H1 (cell line): ENCODE results near the gene SIM2. TPM values are rescaled to one million over a fixed set of nuclear protein-coding genes. Genes with fewer than 3 reads are reported as not detected.

Source experiments
- USF2 ChIP-seq: IDR thresholded peaks from 2 replicates; pipeline ENCODE4 v1.6.1; 2011; ENCODE audit warnings: low read length, improper control_type of control experiment
- polyA plus RNA-seq, 7 experiments: library from polyadenylated mRNA; depleted of rRNA in 3 of 7; stranded (reverse) in 5 of 7; unstranded in 2 of 7; fragments of >200 nt in 5 of 7; fragments of 200-250 nt in 2 of 7; gene quantifications; 1 replicate in 5 of 7; 2 replicates in 1 of 7; 4 replicates in 1 of 7; pipeline versions ENCODE4 v1.2.1 to v1.2.3, GENCODE V29; 2011 to 2013; ENCODE audit warnings: missing spikeins in 2 of 7, mixed read lengths in 2 of 7
- total RNA-seq: library from RNA; stranded (reverse); fragmentation: NEBNext Ultra II Directional; extraction: Animal tissue kit (Norgen Biotek cat#: 25700); gene quantifications from 2 replicates; pipeline ENCODE4 v1.2.1, GENCODE V29; 2021
- TF ChIP-seq, protein P1 (sequence below): IDR thresholded peaks from 2 replicates; pipeline ENCODE4 v1.6.1; 2012; ENCODE audit warnings: low read length, inconsistent platforms

Gene SIM2
- total and polyA plus RNA-seq, 2 of the 8 experiments (the other 6 are each of a cell fraction or from before 2014, with no cell fraction given), result 0.05 to 0.26 TPM

DNA sequence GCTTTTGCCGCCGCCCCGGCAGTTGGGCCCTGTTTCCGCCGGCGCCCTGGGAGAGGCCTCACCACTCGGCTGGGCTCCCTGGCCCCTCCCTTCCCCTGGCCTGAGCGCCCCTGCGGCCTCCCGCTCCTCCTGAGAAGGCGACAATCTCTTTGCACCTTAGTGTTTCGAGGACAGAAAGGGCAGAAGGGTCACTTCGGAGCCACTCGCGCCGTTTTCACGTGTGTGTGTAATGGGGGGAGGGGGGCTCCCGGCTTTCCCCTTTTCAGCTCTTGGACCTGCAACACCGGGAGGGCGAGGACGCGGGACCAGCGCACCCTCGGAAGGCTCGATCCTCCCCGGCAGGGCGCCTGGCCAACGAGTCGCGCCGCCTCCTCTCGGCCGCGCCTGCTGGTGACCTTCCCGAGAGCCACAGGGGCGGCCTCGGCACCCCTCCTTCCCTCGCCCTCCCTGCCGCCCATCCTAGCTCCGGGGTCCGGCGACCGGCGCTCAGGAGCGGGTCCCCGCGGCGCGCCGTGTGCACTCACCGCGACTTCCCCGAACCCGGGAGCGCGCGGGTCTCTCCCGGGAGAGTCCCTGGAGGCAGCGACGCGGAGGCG lies 432 bp upstream of the SIM2 start (continued):
- TF ChIP-seq, protein P1, sequence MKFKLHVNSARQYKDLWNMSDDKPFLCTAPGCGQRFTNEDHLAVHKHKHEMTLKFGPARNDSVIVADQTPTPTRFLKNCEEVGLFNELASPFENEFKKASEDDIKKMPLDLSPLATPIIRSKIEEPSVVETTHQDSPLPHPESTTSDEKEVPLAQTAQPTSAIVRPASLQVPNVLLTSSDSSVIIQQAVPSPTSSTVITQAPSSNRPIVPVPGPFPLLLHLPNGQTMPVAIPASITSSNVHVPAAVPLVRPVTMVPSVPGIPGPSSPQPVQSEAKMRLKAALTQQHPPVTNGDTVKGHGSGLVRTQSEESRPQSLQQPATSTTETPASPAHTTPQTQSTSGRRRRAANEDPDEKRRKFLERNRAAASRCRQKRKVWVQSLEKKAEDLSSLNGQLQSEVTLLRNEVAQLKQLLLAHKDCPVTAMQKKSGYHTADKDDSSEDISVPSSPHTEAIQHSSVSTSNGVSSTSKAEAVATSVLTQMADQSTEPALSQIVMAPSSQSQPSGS, result no peak
- TF ChIP-seq USF2, result no peak
